HG03108 (cell line): Measurements from ENCODE around the gene SEPTIN12.
A peak's percentile ranks its signal among the peaks of the same experiment; 100 is the strongest.

Experiments
- ATAC-seq: cut with Tn5 transposase; IDR thresholded peaks from one replicate; pipeline ENCODE4 v1.9.1; 2021; ENCODE audit warnings: moderate library complexity; ENCODE audit not compliant: unreplicated experiment

Gene SEPTIN12

GRCh38 chr16:4803401-4803844 is 15.3 kb upstream of the SEPTIN12 start:
- no peak for ATAC-seq

- ATAC-seq, result peak; percentile 91
These were observed 14.6 kb upstream of the SEPTIN12 start for GRCh38 chr16:4802659-4803287.

GRCh38 chr16:4801962-4802658 is 14.0 kb upstream of the SEPTIN12 start, which contains the start of gene ROGDI:
Gene ROGDI, minus strand, starts transcription at chr16:4802633. Its CDS starts 62 bp downstream, at chr16:4802571.
- peak; percentile 44 for ATAC-seq

GRCh38 chr16:4801051-4801961 is 13.2 kb upstream of the SEPTIN12 start:
- ATAC-seq, result no peak

- no peak for ATAC-seq
These were observed 12.3 kb upstream of the SEPTIN12 start for GRCh38 chr16:4800290-4801041.

GRCh38 chr16:4799171-4799855 is 11.2 kb upstream of the SEPTIN12 start:
- no peak for ATAC-seq

GRCh38 chr16:4798456-4798855 is 10.3 kb upstream of the SEPTIN12 start:
- ATAC-seq, result no peak

- no peak for ATAC-seq
These were observed 9.7 kb upstream of the SEPTIN12 start for GRCh38 chr16:4797805-4798252.

- no peak for ATAC-seq
These were observed 9.0 kb upstream of the SEPTIN12 start for GRCh38 chr16:4796982-4797804.

- no peak for ATAC-seq
These were observed 7.9 kb upstream of the SEPTIN12 start for GRCh38 chr16:4795828-4796572.

GRCh38 chr16:4795181-4795827 is 7.2 kb upstream of the SEPTIN12 start, which contains the start of gene SMIM22:
Gene SMIM22, plus strand, starts transcription at chr16:4795369. Its CDS starts 366 bp downstream, at chr16:4795735.
- ATAC-seq, result no peak

- ATAC-seq, result no peak
These were observed 4.9 kb upstream of the SEPTIN12 start for GRCh38 chr16:4792951-4793513.

- no peak for ATAC-seq
These were observed 2.7 kb upstream of the SEPTIN12 start for GRCh38 chr16:4790871-4791270.

- no peak for ATAC-seq
These were observed 2.1 kb upstream of the SEPTIN12 start for GRCh38 chr16:4790261-4790660.

GRCh38 chr16:4788910-4789309 is 765 bp upstream of the SEPTIN12 start:
- no peak for ATAC-seq

GRCh38 chr16:4788489-4788889 is 344 bp upstream of the SEPTIN12 start:
- ATAC-seq, result no peak

GRCh38 chr16:4787068-4787467 is 1.1 kb downstream of the SEPTIN12 start:
- ATAC-seq, result no peak
